Bronchial epithelial cell (primary cell): ENCODE measurements around the gene PRKCH. TPM values are rescaled to one million over a fixed set of nuclear protein-coding genes. Genes with fewer than 3 reads are reported as not detected.

Experiments
- DNase-seq: peaks from one replicate; pipeline ENCODE4 v3.0.0-alpha.2; 2010; ENCODE audit warnings: low read depth
- FAIRE-seq: peaks from 2 replicates; lab custom pipeline; 2011; peaks lifted over from hg19 to GRCh38; lab: Jason Lieb, UNC
- H3K27me3 ChIP-seq: 2 replicates; pipeline ENCODE4 v1.5.1; 2011; ENCODE audit warnings: low read length; ENCODE audit not compliant: control insufficient read depth, insufficient read depth
- H3K36me3 ChIP-seq: 2 replicates; pipeline ENCODE4 v1.5.1; 2011; ENCODE audit warnings: low read length; ENCODE audit not compliant: control insufficient read depth, insufficient read depth
- H3K4me3 ChIP-seq: 2 replicates; pipeline ENCODE4 v1.5.1; 2011; ENCODE audit warnings: mild to moderate bottlenecking, low read depth, low read length, control low read depth
- total RNA-seq: library from RNA; depleted of rRNA; stranded (reverse); fragments of >200 nt; gene quantifications from 2 replicates; pipeline ENCODE4 v1.2.1, GENCODE V29; 2014
- TF ChIP-seq, protein P1 (sequence below): IDR thresholded peaks from 2 replicates; pipeline ENCODE4 v1.5.1; 2011; ENCODE audit warnings: mild to moderate bottlenecking, moderate library complexity, low read length, control low read depth, inconsistent platforms; ENCODE audit not compliant: insufficient read depth, severe bottlenecking

Gene PRKCH
- total RNA-seq, 1 donor from 2014 or later: 24.5 TPM

DNA sequence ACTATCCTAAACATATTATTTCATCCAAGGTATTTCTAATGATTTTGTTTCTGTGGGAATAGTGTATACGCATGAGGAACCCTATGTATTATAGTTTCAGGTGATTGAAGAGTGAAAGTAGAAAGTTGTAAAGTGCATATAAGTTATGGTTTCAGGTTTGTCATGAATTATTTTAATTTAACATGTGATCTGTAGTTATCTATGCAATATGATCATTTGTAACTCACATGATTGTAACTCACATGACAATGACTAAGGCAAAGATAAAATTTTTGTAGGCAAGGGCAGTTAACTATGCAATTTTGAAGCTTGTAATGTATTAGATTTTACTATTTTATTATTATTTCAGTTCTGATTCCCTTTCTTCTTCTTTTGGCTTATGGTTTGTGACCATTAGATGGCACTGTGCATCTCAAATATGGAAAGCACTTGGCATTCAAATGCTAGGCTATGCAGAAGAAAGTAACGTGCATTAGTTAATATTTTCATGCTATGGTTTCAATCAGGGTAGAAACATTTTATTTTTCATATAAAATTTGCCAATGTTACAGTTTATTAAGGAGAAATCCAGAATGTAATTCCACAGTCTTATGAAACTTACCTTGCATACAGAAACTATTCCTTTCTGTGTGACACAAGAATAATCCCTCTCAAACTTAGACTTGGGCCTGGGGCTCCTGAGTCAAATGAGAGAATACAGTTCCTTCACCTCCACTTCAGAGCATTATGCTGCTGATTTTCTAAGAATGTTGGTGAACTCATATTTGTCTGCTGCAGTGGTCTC lies 24.5 kb upstream of the PRKCH start:
- Histone ChIP-seq H3K4me3 (no peak overlapping the region), H3K36me3 (no peaks in the 10 kb centered on the region), H3K27me3 (no peaks in the 10 kb centered on the region)
- DNase-seq: peak; percentile 57
- TF ChIP-seq, protein P1, sequence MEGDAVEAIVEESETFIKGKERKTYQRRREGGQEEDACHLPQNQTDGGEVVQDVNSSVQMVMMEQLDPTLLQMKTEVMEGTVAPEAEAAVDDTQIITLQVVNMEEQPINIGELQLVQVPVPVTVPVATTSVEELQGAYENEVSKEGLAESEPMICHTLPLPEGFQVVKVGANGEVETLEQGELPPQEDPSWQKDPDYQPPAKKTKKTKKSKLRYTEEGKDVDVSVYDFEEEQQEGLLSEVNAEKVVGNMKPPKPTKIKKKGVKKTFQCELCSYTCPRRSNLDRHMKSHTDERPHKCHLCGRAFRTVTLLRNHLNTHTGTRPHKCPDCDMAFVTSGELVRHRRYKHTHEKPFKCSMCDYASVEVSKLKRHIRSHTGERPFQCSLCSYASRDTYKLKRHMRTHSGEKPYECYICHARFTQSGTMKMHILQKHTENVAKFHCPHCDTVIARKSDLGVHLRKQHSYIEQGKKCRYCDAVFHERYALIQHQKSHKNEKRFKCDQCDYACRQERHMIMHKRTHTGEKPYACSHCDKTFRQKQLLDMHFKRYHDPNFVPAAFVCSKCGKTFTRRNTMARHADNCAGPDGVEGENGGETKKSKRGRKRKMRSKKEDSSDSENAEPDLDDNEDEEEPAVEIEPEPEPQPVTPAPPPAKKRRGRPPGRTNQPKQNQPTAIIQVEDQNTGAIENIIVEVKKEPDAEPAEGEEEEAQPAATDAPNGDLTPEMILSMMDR: peak; percentile 45
- FAIRE-seq: no peak

DNA sequence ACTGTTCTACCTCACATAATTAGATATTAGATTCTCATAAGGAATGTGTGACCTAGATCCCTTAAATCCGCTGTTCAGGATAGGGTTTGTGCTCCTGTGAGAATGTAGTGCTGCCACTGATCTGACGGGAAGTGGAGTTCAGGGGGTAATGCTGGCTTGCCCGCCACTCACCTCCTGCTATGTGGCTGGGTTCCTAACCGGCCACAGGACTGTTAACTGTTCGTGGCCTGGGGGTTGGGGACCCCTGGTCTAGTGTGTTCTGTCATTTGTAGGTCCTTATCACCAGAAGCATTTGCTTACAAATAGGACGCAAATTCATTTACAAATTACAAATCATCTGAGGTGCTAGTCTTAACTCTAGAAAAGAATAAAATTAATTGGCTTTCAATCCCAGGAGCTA lies 23.8 kb upstream of the PRKCH start:
- TF ChIP-seq, protein P1: no peak
- Histone ChIP-seq H3K36me3 (no peaks in the 10 kb centered on the region), H3K4me3 (no peak overlapping the region), H3K27me3 (no peaks in the 10 kb centered on the region)
- FAIRE-seq: no peak
- no peak for DNase-seq

DNA sequence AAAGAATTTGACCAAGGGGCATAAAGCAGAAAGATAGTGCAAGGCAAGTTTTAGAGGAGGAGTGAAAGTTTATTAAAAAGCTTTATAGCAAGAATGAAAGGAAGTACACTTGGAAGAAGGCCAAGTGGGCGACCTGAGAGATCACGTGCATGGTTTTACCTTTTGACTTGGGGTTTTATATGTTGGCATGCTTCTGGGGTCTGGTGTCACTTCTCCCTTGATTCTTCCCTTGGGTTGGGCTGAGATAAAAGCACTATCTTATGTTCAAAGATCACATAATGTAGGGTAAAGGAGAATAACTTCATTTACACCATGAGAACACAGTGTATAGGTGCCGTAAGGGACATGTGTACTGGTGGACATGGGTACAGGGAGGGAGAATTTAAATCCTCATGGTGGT lies 22.6 kb upstream of the PRKCH start:
- no peak for DNase-seq

DNA sequence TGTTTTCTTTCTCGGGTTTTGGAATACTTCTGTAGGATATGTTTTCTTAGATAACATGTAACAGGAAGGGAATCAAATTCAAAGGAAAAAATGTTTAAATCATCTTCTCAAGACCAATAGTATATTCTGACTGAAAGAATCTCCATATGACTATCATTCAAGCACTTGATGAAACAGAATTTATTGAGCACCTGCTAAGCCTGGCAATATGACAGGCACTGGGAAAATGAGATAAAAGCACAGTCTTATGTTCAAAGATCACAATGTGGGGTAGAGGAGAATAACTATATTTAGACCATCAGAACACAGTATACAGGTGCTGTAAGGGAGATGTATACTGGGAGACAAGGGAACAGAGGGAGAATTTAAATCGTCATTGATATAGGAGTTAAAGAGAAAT lies 21.2 kb upstream of the PRKCH start:
- no peak for DNase-seq
- TF ChIP-seq, protein P1: no peak
- no peaks in the 10 kb centered on the region for H3K36me3 ChIP-seq
- no peak for FAIRE-seq
- no peaks in the 10 kb centered on the region for H3K27me3 ChIP-seq
- H3K4me3 ChIP-seq: no peak overlapping the region

More for the DNA sequence above, 22.6 kb upstream of the PRKCH start:
- no peak for FAIRE-seq
- TF ChIP-seq, protein P1: no peak
- Histone ChIP-seq H3K4me3 (no peak overlapping the region), H3K36me3 (no peaks in the 10 kb centered on the region), H3K27me3 (no peaks in the 10 kb centered on the region)

DNA sequence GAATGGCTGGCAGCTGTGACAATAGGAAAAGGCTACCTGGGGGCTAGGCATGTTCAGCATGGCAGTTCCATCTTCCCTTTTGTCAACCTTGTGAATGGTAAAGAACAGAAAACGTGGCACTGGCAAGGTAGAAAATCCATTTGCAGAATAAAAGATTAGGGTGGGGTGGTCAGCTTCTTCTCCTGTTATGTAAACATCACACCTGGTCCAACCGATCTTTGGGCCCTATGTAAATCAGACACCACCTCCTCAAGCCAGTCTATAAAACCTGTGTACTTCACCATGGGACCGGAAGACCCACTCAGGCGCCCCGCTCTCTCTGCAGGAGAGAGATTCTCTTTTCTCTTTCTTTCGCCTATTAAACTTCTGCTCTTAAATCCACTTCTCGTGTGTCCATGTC lies 20.6 kb upstream of the PRKCH start:
- Histone ChIP-seq H3K27me3 (no peaks in the 10 kb centered on the region), H3K4me3 (no peak overlapping the region), H3K36me3 (no peaks in the 10 kb centered on the region)
- TF ChIP-seq, protein P1: no peak
- FAIRE-seq (no peak), DNase-seq (no peak)
